OCI-LY7 (cell line): ENCODE results near the gene PRPF38B. TPM values are rescaled to one million over a fixed set of nuclear protein-coding genes. Genes with fewer than 3 reads are reported as not detected.

ENCODE experiments used
- BruUV-seq: library from RNA; stranded (reverse); fragments of 400-500 nt; replicated peaks from 2 replicates; lab custom pipeline; 2021; lab: Mats Ljungman, UMichigan
- CTCF ChIA-PET: fragments of 300-600 bp; sonication (Branson Sonifier 250); formaldehyde crosslinking; loops from one replicate; lab custom pipeline; 2022; ENCODE audit warnings: antibody characterized with exemption; ENCODE audit not compliant: unreplicated experiment; lab: Charles Lee
- POLR2A ChIA-PET: fragments of 300-600 bp; sonication (Branson Sonifier 250); formaldehyde crosslinking; loops from one replicate; lab custom pipeline; 2022; ENCODE audit warnings: antibody characterized with exemption; lab: Charles Lee
- DNase-seq: peaks from one replicate; pipeline ENCODE4 v3.0.0-alpha.2; 2015; ENCODE audit warnings: low spot score
- H2AFZ ChIP-seq: fragments of 200-600 bp; sonication (generic), shearing (Covaris generic); 2 replicates; pipeline ENCODE4 v1.6.1; 2014; ENCODE audit warnings: mild to moderate bottlenecking, antibody characterized with exemption, low read length, moderate library complexity
- H3K27ac ChIP-seq: fragments of 200-600 bp; sonication (generic); 2 replicates; pipeline ENCODE4 v1.5.1; 2014; ENCODE audit warnings: mixed run types, low read depth, mild to moderate bottlenecking, moderate library complexity, low read length, inconsistent platforms; ENCODE audit not compliant: poor library complexity, severe bottlenecking
- H3K36me3 ChIP-seq: fragments of 200-600 bp; sonication (generic); 2 replicates; pipeline ENCODE4 v1.6.1; 2014; ENCODE audit warnings: mild to moderate bottlenecking, antibody characterized with exemption, low read length, moderate library complexity, mixed read lengths; ENCODE audit not compliant: insufficient read depth
- H3K4me1 ChIP-seq: fragments of 200-600 bp; sonication (generic); 2 replicates; pipeline ENCODE4 v1.5.1; 2014; ENCODE audit warnings: mild to moderate bottlenecking, low read length; ENCODE audit not compliant: insufficient read depth, poor library complexity, severe bottlenecking
- H3K4me2 ChIP-seq: fragments of 200-600 bp; sonication (generic); 2 replicates; pipeline ENCODE4 v1.6.1; 2014; ENCODE audit warnings: mild to moderate bottlenecking, low read length
- H3K4me3 ChIP-seq: fragments of 200-600 bp; sonication (generic); 2 replicates; pipeline ENCODE4 v1.5.1; 2014; ENCODE audit warnings: mild to moderate bottlenecking, low read depth, low read length; ENCODE audit not compliant: poor library complexity, severe bottlenecking
- H3K79me2 ChIP-seq: fragments of 200-600 bp; sonication (generic); 2 replicates; pipeline ENCODE4 v1.6.1; 2016; ENCODE audit warnings: low read depth, mild to moderate bottlenecking, low read length, moderate library complexity, mixed read lengths; ENCODE audit not compliant: insufficient read depth
- H3K9me2 ChIP-seq: fragments of 200-600 bp; sonication (generic); 2 replicates; pipeline ENCODE4 v1.6.1; 2016; ENCODE audit warnings: mild to moderate bottlenecking, low read length, mixed read lengths; ENCODE audit not compliant: insufficient read depth
- H3K9me3 ChIP-seq: fragments of 200-600 bp; sonication (generic); 2 replicates; pipeline ENCODE4 v1.6.1; 2014; ENCODE audit warnings: mild to moderate bottlenecking, mixed run types, low read length, mixed read lengths
- H4K20me1 ChIP-seq: fragments of 200-600 bp; sonication (generic); 2 replicates; pipeline ENCODE4 v1.6.1; 2014; ENCODE audit warnings: mild to moderate bottlenecking, antibody characterized with exemption, low read length, moderate library complexity, mixed read lengths; ENCODE audit not compliant: insufficient read depth
- EZH2phosphoT487 ChIP-seq: fragments of 200-600 bp; sonication (generic); IDR thresholded peaks from 2 replicates; pipeline ENCODE4 v1.6.1; 2018; ENCODE audit warnings: low read depth, borderline replicate concordance, mild to moderate bottlenecking, mixed run types, antibody characterized with exemption, low read length, moderate library complexity, mixed read lengths
- intact Hi-C: fragments of 100-400 bp; cut with micrococcal nuclease; formaldehyde crosslinking; loops from one replicate; pipeline ENCODE4 v1.10.0; 2022; ENCODE audit not compliant: unreplicated experiment
- total RNA-seq, 2 experiments: library from RNA; depleted of rRNA in 1 of 2; stranded (reverse); fragments of >200 nt in 1 of 2; shearing (Covaris generic) in 1 of 2; gene quantifications; 2 replicates each; pipeline ENCODE4 v1.2.3, GENCODE V29; 2014 to 2022
- TF ChIP-seq, protein P1 (sequence below): fragments of 200-600 bp; sonication (generic); conservative IDR thresholded peaks from 2 replicates; pipeline ENCODE4 v1.5.1; 2014; ENCODE audit warnings: mild to moderate bottlenecking, antibody characterized with exemption, low read length, moderate library complexity, mixed read lengths

The PRPF38B gene
- total RNA-seq, 2 experiments from 2014 or later: 47.4 to 73.8 TPM

DNA sequence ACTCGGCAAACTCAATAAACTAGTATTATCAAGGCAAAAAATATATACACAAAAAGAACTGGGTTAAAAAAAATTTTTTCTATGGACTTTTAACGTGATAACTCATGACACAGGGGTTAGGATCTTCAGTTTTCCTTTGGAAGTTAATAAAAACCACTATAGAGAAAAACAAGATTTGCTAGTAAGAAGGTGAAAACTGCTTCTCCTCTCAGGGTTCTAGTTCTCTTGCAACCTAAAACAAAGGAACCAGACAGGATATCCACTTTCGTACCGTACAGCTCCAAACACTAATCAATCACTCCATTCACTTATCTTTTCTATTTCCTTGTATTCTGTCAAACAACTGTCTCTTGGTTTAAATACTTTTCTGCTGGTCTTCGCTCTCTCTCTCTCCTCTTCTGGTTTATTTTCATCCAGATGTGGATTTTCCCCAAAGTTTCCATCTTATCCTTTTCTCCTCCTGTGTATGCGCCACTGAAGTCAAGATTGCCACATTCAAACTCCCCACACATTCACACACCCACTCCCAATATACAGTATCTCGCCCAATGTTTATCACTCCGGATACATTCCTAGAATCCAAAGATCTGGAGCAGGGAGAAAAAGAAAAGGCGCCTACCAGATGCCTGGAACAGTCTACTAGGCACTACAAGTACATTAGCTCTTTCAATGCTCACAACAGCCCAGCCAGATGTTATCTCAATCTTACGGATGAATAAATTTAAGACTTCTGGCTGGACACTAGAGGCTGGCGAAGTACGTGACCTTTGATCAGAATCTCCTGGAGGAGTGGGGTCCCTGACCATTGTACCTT lies 775 bp upstream of the PRPF38B start:
- H4K20me1 ChIP-seq: peaks cover 31% of the 10 kb centered on the region
- TF ChIP-seq EZH2phosphoT487: no peak
- TF ChIP-seq, protein P1, sequence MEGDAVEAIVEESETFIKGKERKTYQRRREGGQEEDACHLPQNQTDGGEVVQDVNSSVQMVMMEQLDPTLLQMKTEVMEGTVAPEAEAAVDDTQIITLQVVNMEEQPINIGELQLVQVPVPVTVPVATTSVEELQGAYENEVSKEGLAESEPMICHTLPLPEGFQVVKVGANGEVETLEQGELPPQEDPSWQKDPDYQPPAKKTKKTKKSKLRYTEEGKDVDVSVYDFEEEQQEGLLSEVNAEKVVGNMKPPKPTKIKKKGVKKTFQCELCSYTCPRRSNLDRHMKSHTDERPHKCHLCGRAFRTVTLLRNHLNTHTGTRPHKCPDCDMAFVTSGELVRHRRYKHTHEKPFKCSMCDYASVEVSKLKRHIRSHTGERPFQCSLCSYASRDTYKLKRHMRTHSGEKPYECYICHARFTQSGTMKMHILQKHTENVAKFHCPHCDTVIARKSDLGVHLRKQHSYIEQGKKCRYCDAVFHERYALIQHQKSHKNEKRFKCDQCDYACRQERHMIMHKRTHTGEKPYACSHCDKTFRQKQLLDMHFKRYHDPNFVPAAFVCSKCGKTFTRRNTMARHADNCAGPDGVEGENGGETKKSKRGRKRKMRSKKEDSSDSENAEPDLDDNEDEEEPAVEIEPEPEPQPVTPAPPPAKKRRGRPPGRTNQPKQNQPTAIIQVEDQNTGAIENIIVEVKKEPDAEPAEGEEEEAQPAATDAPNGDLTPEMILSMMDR: no peak
- no peaks in the 10 kb centered on the region for H3K9me3 ChIP-seq
- H3K9me2 ChIP-seq: no peaks in the 10 kb centered on the region
- peak overlapping the region; percentile 83 for H2AFZ ChIP-seq
- peak overlapping the region; percentile 73 for H3K4me2 ChIP-seq
- BruUV-seq: TSS peak; percentile 91
- POLR2A ChIA-PET: interaction anchor here (0.5 to 2.8 kb wide), 9 partner anchors 10 to 908 kb away, joined by 3 to 14 read pairs (median 4); partner anchors contain the start of gene EEIG2
- CTCF ChIA-PET: no interaction called here
- peak overlapping the region; percentile 83 for H3K27ac ChIP-seq
- H3K36me3 ChIP-seq: peaks cover 39% of the 10 kb centered on the region
- DNase-seq: no peak
- H3K79me2 ChIP-seq: peaks cover 55% of the 10 kb centered on the region
- intact Hi-C loops: loop anchor here (5.0 to 10.0 kb wide), 3 partner anchors 134 to 413 kb away; no protein-coding TSS in a partner anchor
- peaks cover 28% of the 10 kb centered on the region for H3K4me1 ChIP-seq
- H3K4me3 ChIP-seq: peak overlapping the region; percentile 97

DNA sequence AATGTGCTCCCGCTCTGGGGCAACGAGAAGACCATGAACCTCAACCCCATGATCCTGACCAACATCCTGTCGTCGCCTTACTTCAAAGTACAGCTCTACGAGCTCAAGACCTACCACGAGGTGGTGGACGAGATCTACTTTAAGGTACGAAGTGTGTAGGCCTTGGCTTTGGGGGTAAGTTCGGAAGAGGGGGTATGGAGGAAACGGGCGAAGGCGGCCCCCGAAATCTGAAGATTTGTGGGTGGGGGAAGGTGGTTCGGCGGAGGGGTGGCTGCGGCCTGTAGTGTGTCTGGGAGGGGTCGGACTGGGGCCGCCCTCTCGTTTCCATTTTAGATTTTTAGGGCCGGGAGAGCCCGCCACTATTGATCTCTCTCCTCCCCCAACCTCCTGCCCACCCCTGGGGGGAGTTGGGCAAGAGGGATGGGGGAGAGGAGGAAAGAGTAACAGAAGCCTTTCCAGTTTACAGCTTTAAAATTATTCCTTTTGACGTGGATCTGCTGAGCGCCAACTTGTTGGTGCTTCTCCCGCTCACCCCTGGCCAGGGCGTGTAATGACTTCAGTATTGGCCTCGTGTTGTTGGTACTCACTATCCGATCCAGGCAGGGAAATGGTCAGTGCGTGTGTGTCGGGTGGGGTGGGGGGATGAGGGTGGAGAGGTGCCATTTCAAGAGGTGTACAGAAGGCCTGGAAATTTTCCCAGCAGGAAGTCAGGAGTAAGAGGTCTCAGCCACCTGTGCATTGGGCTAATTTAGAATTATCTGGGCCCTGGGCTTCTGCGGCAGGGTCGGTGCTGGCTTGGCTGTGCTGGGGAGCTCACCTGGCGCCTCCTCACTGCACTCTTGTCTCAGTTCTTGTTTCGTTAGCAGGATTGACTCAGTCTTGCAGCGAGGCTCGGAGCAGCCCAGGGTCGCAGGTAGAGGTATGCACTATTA lies 880 bp downstream of the PRPF38B start:
- Histone ChIP-seq H3K9me3 (no peaks in the 10 kb centered on the region), H3K79me2 (peaks cover 71% of the 10 kb centered on the region), H3K4me2 (peak overlapping the region; percentile 79), H4K20me1 (peaks cover 31% of the 10 kb centered on the region), H2AFZ (peak overlapping the region; percentile 12; the same call in 1 of the 2 replicates), H3K4me3 (peak overlapping the region; percentile 97), H3K4me1 (peaks cover 28% of the 10 kb centered on the region), H3K9me2 (no peaks in the 10 kb centered on the region), H3K36me3 (peaks cover 55% of the 10 kb centered on the region), H3K27ac (peak overlapping the region; percentile 83)
- no peak for TF ChIP-seq EZH2phosphoT487
- TF ChIP-seq, protein P1: peak; percentile 59
- intact Hi-C loops: loop anchor here (1.0 to 10.0 kb wide), 6 partner anchors 53 to 412 kb away; partner anchors contain the start of genes GPSM2 and STXBP3
- BruUV-seq: no TSS peak
- ChIA-PET POLR2A (interaction anchor here (0.6 to 2.8 kb wide), 7 partner anchors 11 to 141 kb away, joined by 3 to 14 read pairs (median 4); partner anchors contain the start of gene EEIG2), CTCF (interaction anchor here (0.8 to 2.2 kb wide), 3 partner anchors 133 to 407 kb away, joined by 3 to 7 read pairs (median 5); partner anchors contain the start of gene EEIG2)
- peak; percentile 87 for DNase-seq
